Esophagus squamous epithelium (tissue), 4 donors: ENCODE data around the gene APAF1.

ENCODE experiments used
- CTCF ChIP-seq, 6 experiments: fragments of 450-650 bp in 4 of 6; fragments of 200-600 bp in 2 of 6; sonication (generic) in 2 of 6; IDR thresholded peaks; one replicate each; pipeline ENCODE4 v1.5.1; 2016 to 2019; ENCODE audit warnings: antibody characterized with exemption in 6 of 6, mild to moderate bottlenecking in 4 of 6, moderate library complexity in 4 of 6
- POLR2A ChIP-seq, 4 donors: fragments of 450-650 bp; IDR thresholded peaks; one replicate each; pipeline ENCODE4 v1.6.1; 2017; ENCODE audit warnings: antibody characterized with exemption in 4 of 4, mild to moderate bottlenecking in 4 of 4, moderate library complexity in 3 of 4

GRCh38 chr12:98651328-98651727 lies 6.2 kb downstream of the APAF1 start:
- TF ChIP-seq POLR2A (IDR thresholded peaks at IDR 0.05) (no peak), CTCF (IDR thresholded peaks at IDR 0.05) (no peak)
